SK-N-SH (cell line): Measurements from ENCODE around the gene STXBP1. TPM values are rescaled to one million over a fixed set of nuclear protein-coding genes. Genes with fewer than 3 reads are reported as not detected.

Experiments
- CTCF ChIA-PET: fragments of 300-600, 350-600 bp; formaldehyde crosslinking; extraction: SDS; loops from one replicate; lab custom pipeline; 2021; lab: Yijun Ruan, JAX
- POLR2A ChIA-PET: fragments of 350-600 bp; sonication (Branson Sonifier 250); formaldehyde crosslinking; extraction: SDS; loops from one replicate; lab custom pipeline; 2020; ENCODE audit warnings: antibody characterized with exemption, inconsistent platforms; lab: Yijun Ruan, JAX
- DNase-seq: peaks from one replicate; pipeline ENCODE4 v3.0.0; 2012
- H2AFZ ChIP-seq: fragments of 200-600 bp; sonication (generic); 2 replicates; pipeline ENCODE4 v1.8.1; 2016; ENCODE audit warnings: antibody characterized with exemption, mild to moderate bottlenecking, low read depth
- H3F3A ChIP-seq: fragments of 200-600 bp; sonication (generic); replicated peaks from 2 replicates; pipeline ENCODE3; 2016; ENCODE audit warnings: antibody characterized with exemption, mild to moderate bottlenecking; ENCODE audit not compliant: insufficient read depth
- H3K27ac ChIP-seq, 2 experiments: fragments of 200-500 bp in 1 of 2; fragments of 200-600 bp in 1 of 2; sonication (Bioruptor generic) in 1 of 2; sonication (generic), shearing (Covaris generic) in 1 of 2; 2 replicates each; pipeline versions ENCODE4 v1.5.1 to v1.6.1; 2014 to 2016; ENCODE audit warnings: low read depth in 2 of 2, inconsistent platforms in 1 of 2, low read length in 1 of 2, mild to moderate bottlenecking in 1 of 2, mixed read lengths in 1 of 2
- H3K27me3 ChIP-seq: fragments of 200-600 bp; sonication (generic), shearing (Covaris generic); 2 replicates; pipeline ENCODE4 v1.6.1; 2016; ENCODE audit warnings: mixed run types; ENCODE audit not compliant: insufficient read depth
- H3K36me3 ChIP-seq, 2 experiments: fragments of 200-500 bp in 1 of 2; fragments of 200-600 bp in 1 of 2; sonication (Bioruptor generic) in 1 of 2; sonication (generic) in 1 of 2; replicated peaks in 1 of 2; 2 replicates each; pipeline versions ENCODE3 to v1.5.1; 2014 to 2016; ENCODE audit warnings: low read length in 1 of 2, mild to moderate bottlenecking in 1 of 2; ENCODE audit not compliant: insufficient read depth in 2 of 2, control insufficient read depth in 1 of 2
- H3K4me1 ChIP-seq, 2 experiments: fragments of 200-500 bp in 1 of 2; fragments of 200-600 bp in 1 of 2; sonication (Bioruptor generic) in 1 of 2; sonication (generic), shearing (Covaris generic) in 1 of 2; 2 replicates each; pipeline versions ENCODE4 v1.5.1 to v1.6.1; 2014 to 2016; ENCODE audit warnings: low read depth in 1 of 2, low read length in 1 of 2, mixed run types in 1 of 2; ENCODE audit not compliant: insufficient read depth in 2 of 2, control insufficient read depth in 1 of 2
- H3K4me2 ChIP-seq: fragments of 200-600 bp; sonication (generic), shearing (Covaris generic); 2 replicates; pipeline ENCODE4 v1.6.1; 2017; ENCODE audit warnings: mixed run types
- H3K4me3 ChIP-seq, 2 experiments: fragments of 200-500 bp in 1 of 2; fragments of 200-600 bp in 1 of 2; sonication (Bioruptor generic) in 1 of 2; sonication (generic), shearing (Covaris generic) in 1 of 2; 2 replicates each; pipeline versions ENCODE4 v1.5.1 to v1.8.1; 2014 to 2016; ENCODE audit warnings: low read depth in 2 of 2, inconsistent platforms in 1 of 2, low read length in 1 of 2, mild to moderate bottlenecking in 1 of 2, mixed read lengths in 1 of 2, moderate library complexity in 1 of 2
- H3K79me2 ChIP-seq: fragments of 200-600 bp; sonication (generic); 2 replicates; pipeline ENCODE4 v1.8.1; 2017; ENCODE audit warnings: mild to moderate bottlenecking; ENCODE audit not compliant: insufficient read depth
- H3K9ac ChIP-seq: fragments of 200-600 bp; sonication (generic); 2 replicates; pipeline ENCODE4 v1.6.1; 2017; ENCODE audit warnings: mixed run types
- H3K9me2 ChIP-seq: fragments of 200-600 bp; sonication (generic); 2 replicates; pipeline ENCODE4 v1.6.1; 2017; ENCODE audit warnings: mixed run types
- H3K9me3 ChIP-seq: fragments of 200-600 bp; sonication (generic); 2 replicates; pipeline ENCODE4 v1.6.1; 2017; ENCODE audit warnings: mixed run types, mild to moderate bottlenecking, moderate library complexity
- H4K20me1 ChIP-seq: fragments of 200-600 bp; sonication (generic); 2 replicates; pipeline ENCODE4 v1.6.1; 2017; ENCODE audit warnings: mild to moderate bottlenecking, mixed run types; ENCODE audit not compliant: insufficient read depth
- CHD2 ChIP-seq: fragments of 150-350 bp; IDR thresholded peaks from 2 replicates; pipeline ENCODE4 v1.6.1; 2018; ENCODE audit warnings: low read length; ENCODE audit not compliant: partially characterized antibody
- FOSL2 ChIP-seq: IDR thresholded peaks from 2 replicates; pipeline ENCODE4 v1.4.0; 2012; ENCODE audit warnings: low read depth, mild to moderate bottlenecking, moderate library complexity, borderline replicate concordance
- FOXM1 ChIP-seq: IDR thresholded peaks from 2 replicates; pipeline ENCODE4 v1.4.0; 2012; ENCODE audit warnings: low read depth, mild to moderate bottlenecking
- MXI1 ChIP-seq: IDR thresholded peaks from 2 replicates; pipeline ENCODE4 v1.6.1; 2012; ENCODE audit warnings: mild to moderate bottlenecking, low read depth, low read length, improper control_type of control experiment
- NFIC ChIP-seq: IDR thresholded peaks from 2 replicates; pipeline ENCODE4 v1.4.0; 2012; ENCODE audit warnings: borderline replicate concordance
- POLR2AphosphoS5 ChIP-seq: IDR thresholded peaks from 2 replicates; pipeline ENCODE4 v1.6.1; 2012; ENCODE audit warnings: low read depth, low read length
- RAD21 ChIP-seq: IDR thresholded peaks from 2 replicates; pipeline ENCODE4 v1.6.1; 2012; ENCODE audit warnings: mild to moderate bottlenecking, low read length
- RCOR1 ChIP-seq: fragments of 150-350 bp; IDR thresholded peaks from 2 replicates; pipeline ENCODE4 v1.6.1; 2017; ENCODE audit warnings: antibody characterized with exemption, low read length
- SIN3A ChIP-seq: IDR thresholded peaks from 2 replicates; pipeline ENCODE4 v1.6.1; 2012; ENCODE audit warnings: low read depth, mild to moderate bottlenecking, low read length, moderate library complexity, borderline replicate concordance
- TCF12 ChIP-seq: IDR thresholded peaks from 2 replicates; pipeline ENCODE4 v1.4.0; 2012
- TEAD4 ChIP-seq: IDR thresholded peaks from 2 replicates; pipeline ENCODE4 v1.4.0; 2012; ENCODE audit warnings: mild to moderate bottlenecking, borderline replicate concordance; ENCODE audit not compliant: insufficient read depth
- WGBS: methylation state at CpG from one replicate; pipeline ENCODE4 v1.1.6; 2017; ENCODE audit warnings: low lambda C conversion rate; 5-methylcytosine and 5-hydroxymethylcytosine counted together
- polyA plus RNA-seq, 3 experiments: library from polyadenylated mRNA; depleted of rRNA; stranded (reverse); fragments of >200 nt; gene quantifications; 2 replicates each; pipeline ENCODE4 v1.2.3, GENCODE V29; 2012
- TF ChIP-seq, protein P1 (sequence below): fragments of 200-600 bp; sonication (generic); IDR thresholded peaks from 2 replicates; pipeline ENCODE4 v1.6.1; 2017; ENCODE audit warnings: antibody characterized with exemption, mild to moderate bottlenecking, moderate library complexity
- TF ChIP-seq, protein P2 (sequence below): fragments of 150-350 bp; IDR thresholded peaks from 2 replicates; pipeline ENCODE4 v1.6.1; 2016; ENCODE audit warnings: mild to moderate bottlenecking, low read depth, low read length

Gene STXBP1
- 33.0 and 44.3 TPM in 2 replicates for polyA plus RNA-seq (2012; rRNA removed)
- 39.2 and 49.4 TPM in 2 replicates for polyA plus RNA-seq (2012; cell fraction: cytosol; rRNA removed)
- 61.1 and 68.8 TPM in 2 replicates for polyA plus RNA-seq (2012; cell fraction: nucleus; rRNA removed)

DNA sequence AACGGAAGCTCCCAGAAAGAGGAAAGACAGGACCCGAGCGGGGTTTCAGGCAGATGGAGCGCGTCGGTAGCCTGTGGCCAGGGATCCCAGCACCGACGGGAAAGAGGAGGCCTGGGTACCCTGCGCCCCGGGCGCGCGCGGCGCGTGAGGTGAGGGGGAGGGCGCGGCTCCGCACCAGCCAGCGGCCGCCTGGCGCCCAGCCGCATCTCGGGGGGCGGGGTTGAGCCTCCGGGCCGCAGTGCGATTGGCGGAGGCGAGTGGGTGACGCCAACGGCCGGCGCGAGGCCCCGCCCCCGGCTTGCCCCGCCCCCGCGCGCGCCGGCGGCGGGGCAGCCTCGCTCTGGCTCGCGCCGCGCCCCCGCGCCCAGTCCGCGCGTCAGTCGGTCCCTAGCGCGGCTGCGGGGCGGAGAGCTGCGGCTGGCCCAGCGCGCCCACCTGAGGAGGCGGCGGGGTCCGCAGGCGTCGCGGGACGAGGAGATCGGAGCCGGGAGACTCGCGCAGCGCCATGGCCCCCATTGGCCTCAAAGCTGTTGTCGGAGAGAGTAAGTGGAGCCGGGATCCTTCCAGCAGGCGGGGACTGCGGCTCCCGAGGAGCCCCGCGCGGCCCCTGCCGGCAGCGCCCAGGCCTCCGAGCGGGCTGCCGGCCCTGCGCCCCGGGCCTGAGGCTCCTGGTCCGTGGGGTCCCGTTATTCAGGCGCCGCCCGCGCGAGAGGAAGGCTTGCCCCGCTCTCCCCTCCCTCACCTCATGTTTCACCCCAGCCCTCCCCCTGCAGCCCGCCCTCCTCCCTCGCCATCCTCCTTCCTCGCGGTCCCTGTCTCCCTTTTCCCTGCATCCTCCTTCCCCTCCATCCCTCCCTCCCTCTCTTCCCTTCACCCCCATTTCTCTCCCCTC is at the start of gene STXBP1:
STXBP1 (plus strand) TSS at position 379 of the 892 bp plus-strand sequence; CDS start at position 506, 127 bp downstream.
- ChIA-PET POLR2A (interaction anchor here (1.0 to 2.4 kb wide), 2 partner anchors 22 to 53 kb away, joined by 5 to 14 read pairs; no protein-coding TSS in a partner anchor), CTCF (interaction anchor here (1.1 to 2.7 kb wide), 7 partner anchors 11 to 258 kb away, joined by 3 to 11 read pairs (median 5); partner anchors contain the start of gene TOR2A)
- Histone ChIP-seq H3K27me3 (no peaks in the 10 kb centered on the region), H3K79me2 (peaks cover 30% of the 10 kb centered on the region), H2AFZ (peak within 1 kb of the TSS; percentile 91), H3K27ac (peak within 1 kb of the TSS; percentile 57 to 92; a peak in 3 of 4 replicates), H3K4me3 (peak within 1 kb of the TSS; percentile 83 to 89), H3K4me2 (peak within 1 kb of the TSS; percentile 91), H3K4me1 (peaks cover 0 to 22% of the 10 kb centered on the region in 2 experiments; a peak in 2 of 4 replicates), H4K20me1 (no peaks in the 10 kb centered on the region), H3K36me3 (no peaks in the 10 kb centered on the region), H3K9me2 (no peaks in the 10 kb centered on the region), H3K9ac (peak within 1 kb of the TSS; percentile 75), H3F3A (no peaks in the 10 kb centered on the region), H3K9me3 (no peaks in the 10 kb centered on the region)
- peak; percentile 98 for DNase-seq
- TF ChIP-seq, protein P1, sequence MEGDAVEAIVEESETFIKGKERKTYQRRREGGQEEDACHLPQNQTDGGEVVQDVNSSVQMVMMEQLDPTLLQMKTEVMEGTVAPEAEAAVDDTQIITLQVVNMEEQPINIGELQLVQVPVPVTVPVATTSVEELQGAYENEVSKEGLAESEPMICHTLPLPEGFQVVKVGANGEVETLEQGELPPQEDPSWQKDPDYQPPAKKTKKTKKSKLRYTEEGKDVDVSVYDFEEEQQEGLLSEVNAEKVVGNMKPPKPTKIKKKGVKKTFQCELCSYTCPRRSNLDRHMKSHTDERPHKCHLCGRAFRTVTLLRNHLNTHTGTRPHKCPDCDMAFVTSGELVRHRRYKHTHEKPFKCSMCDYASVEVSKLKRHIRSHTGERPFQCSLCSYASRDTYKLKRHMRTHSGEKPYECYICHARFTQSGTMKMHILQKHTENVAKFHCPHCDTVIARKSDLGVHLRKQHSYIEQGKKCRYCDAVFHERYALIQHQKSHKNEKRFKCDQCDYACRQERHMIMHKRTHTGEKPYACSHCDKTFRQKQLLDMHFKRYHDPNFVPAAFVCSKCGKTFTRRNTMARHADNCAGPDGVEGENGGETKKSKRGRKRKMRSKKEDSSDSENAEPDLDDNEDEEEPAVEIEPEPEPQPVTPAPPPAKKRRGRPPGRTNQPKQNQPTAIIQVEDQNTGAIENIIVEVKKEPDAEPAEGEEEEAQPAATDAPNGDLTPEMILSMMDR = 0 out of 2 replicates have a peak, but pooled peaks have one; percentile 17
- TF ChIP-seq POLR2AphosphoS5 (peak; percentile 69; the same call in 1 of the 2 replicates), NFIC (0 out of 2 replicates have a peak, but pooled peaks have one; percentile 8), CHD2 (peak; percentile 11), FOXM1 (no peak), RCOR1 (no peak), SIN3A (0 out of 2 replicates have a peak, but pooled peaks have one; percentile 23), MXI1 (peak; percentile 61)
- 0% methylated on average over 7 of the region's 102 CpGs for WGBS

DNA sequence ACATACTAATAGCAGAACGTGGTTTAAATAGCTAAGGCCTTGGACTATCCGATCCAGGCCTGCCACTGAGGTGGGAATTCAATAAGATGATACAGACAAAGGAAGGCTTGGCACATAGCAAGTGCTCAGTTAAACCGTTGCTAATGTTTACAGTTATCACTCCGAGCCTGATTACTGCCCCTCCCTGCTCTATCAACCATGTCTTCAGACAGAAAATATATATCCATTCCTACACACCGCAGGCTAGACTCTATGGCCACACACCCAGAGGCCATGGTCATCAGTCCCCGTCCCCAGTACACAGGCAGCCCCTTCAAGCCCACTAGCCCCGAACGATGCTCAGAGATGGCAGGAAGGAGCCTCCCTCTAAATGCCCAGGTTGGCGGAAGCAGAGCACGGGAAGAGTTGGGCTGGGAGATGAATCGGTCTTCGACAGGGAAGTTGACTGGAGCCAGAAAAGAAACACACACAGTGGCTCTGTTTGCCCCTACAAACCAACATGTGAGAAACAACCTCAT is 49.7 kb upstream of the STXBP1 start:
- no peak overlapping the region for H2AFZ ChIP-seq
- no peak overlapping the region for H3K4me3 ChIP-seq
- no peak for DNase-seq
- H3F3A ChIP-seq = peaks cover 62% of the 10 kb centered on the region
- H3K4me2 ChIP-seq = peak overlapping the region; percentile 55
- TF ChIP-seq, protein P2, sequence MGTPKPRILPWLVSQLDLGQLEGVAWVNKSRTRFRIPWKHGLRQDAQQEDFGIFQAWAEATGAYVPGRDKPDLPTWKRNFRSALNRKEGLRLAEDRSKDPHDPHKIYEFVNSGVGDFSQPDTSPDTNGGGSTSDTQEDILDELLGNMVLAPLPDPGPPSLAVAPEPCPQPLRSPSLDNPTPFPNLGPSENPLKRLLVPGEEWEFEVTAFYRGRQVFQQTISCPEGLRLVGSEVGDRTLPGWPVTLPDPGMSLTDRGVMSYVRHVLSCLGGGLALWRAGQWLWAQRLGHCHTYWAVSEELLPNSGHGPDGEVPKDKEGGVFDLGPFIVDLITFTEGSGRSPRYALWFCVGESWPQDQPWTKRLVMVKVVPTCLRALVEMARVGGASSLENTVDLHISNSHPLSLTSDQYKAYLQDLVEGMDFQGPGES = no peak
- TF ChIP-seq TEAD4 = no peak
- no peak for TF ChIP-seq RAD21
- TF ChIP-seq FOSL2 = no peak
- no peak for TF ChIP-seq TCF12
- peak overlapping the region; percentile 12; the same call in 1 of the 2 replicates for H3K9ac ChIP-seq
- peak overlapping the region; percentile 73 to 94 for H3K27ac ChIP-seq
- ChIA-PET CTCF (interaction anchor here (1.1 kb wide), 1 partner anchor 25 kb away, joined by 4 read pairs; no protein-coding TSS in a partner anchor), POLR2A (no interaction called here)
- peaks cover 8 to 45% of the 10 kb centered on the region in 2 experiments for H3K36me3 ChIP-seq
- H3K9me2 ChIP-seq = no peaks in the 10 kb centered on the region
- peaks cover 29% of the 10 kb centered on the region for H4K20me1 ChIP-seq
- no peaks in the 10 kb centered on the region for H3K27me3 ChIP-seq
- no peaks in the 10 kb centered on the region for H3K9me3 ChIP-seq
- peaks cover 34 to 56% of the 10 kb centered on the region in 2 experiments; a peak in 3 of 4 replicates for H3K4me1 ChIP-seq
- H3K79me2 ChIP-seq = peaks cover 95% of the 10 kb centered on the region
- 69% methylated on average over 12 of the region's 12 CpGs for whole genome bisulfite sequencing
